DOHH2 (cell line): ENCODE measurements around the gene PTTG1.

Experiments used
- H3F3A ChIP-seq: fragments of 200-600 bp; sonication (generic), shearing (Covaris generic); 2 replicates; pipeline ENCODE4 v1.6.0; 2016; ENCODE audit warnings: antibody characterized with exemption, mild to moderate bottlenecking; ENCODE audit not compliant: control insufficient read depth, insufficient read depth
- H3K27ac ChIP-seq: fragments of 200-600 bp; sonication (generic); 2 replicates; pipeline ENCODE4 v1.5.1; 2014; ENCODE audit warnings: low read depth, mild to moderate bottlenecking, low read length, moderate library complexity
- H3K27me3 ChIP-seq: fragments of 200-600 bp; sonication (generic); 2 replicates; pipeline ENCODE4 v1.6.1; 2014; ENCODE audit warnings: mild to moderate bottlenecking, low read length, mixed read lengths; ENCODE audit not compliant: control insufficient read depth
- H3K36me3 ChIP-seq: fragments of 200-600 bp; sonication (generic); 2 replicates; pipeline ENCODE4 v1.6.1; 2014; ENCODE audit warnings: mild to moderate bottlenecking, low read length, moderate library complexity, mixed read lengths; ENCODE audit not compliant: control insufficient read depth
- H3K4me1 ChIP-seq: fragments of 200-600 bp; sonication (generic); 2 replicates; pipeline ENCODE4 v1.6.1; 2014; ENCODE audit warnings: mild to moderate bottlenecking, low read length, mixed read lengths; ENCODE audit not compliant: control insufficient read depth
- H3K4me2 ChIP-seq: fragments of 200-600 bp; sonication (generic); 2 replicates; pipeline ENCODE4 v1.6.0; 2014; ENCODE audit warnings: mild to moderate bottlenecking, low read length, moderate library complexity
- H3K4me3 ChIP-seq: fragments of 200-600 bp; sonication (generic); 2 replicates; pipeline ENCODE4 v1.5.1; 2014; ENCODE audit warnings: mild to moderate bottlenecking, low read length, mixed read lengths
- H3K79me2 ChIP-seq: fragments of 200-600 bp; sonication (generic); 2 replicates; pipeline ENCODE4 v1.6.1; 2014; ENCODE audit warnings: mild to moderate bottlenecking, low read length, mixed read lengths; ENCODE audit not compliant: control insufficient read depth
- H3K9me2 ChIP-seq: fragments of 200-600 bp; sonication (generic); replicated peaks from 2 replicates; pipeline ENCODE4 v1.6.1; 2014; ENCODE audit warnings: mild to moderate bottlenecking, low read length, mixed read lengths; ENCODE audit not compliant: control insufficient read depth
- H3K9me3 ChIP-seq: fragments of 200-600 bp; sonication (generic); 2 replicates; pipeline ENCODE4 v1.6.1; 2014; ENCODE audit warnings: antibody characterized with exemption, low read length, mixed read lengths; ENCODE audit not compliant: control insufficient read depth, insufficient read depth
- H4K20me1 ChIP-seq: fragments of 200-600 bp; sonication (generic); 2 replicates; pipeline ENCODE4 v1.6.0; 2014; ENCODE audit warnings: low read depth, mild to moderate bottlenecking, antibody characterized with exemption, low read length, moderate library complexity; ENCODE audit not compliant: control insufficient read depth, insufficient read depth
- CTCF ChIP-seq: fragments of 200-600 bp; sonication (generic); IDR thresholded peaks from one replicate; pipeline ENCODE4 v1.5.1; 2014; ENCODE audit warnings: antibody characterized with exemption, mild to moderate bottlenecking, low read depth, low read length; ENCODE audit not compliant: poor library complexity, severe bottlenecking
- EZH2phosphoT487 ChIP-seq: fragments of 200-600 bp; sonication (generic); IDR thresholded peaks from 2 replicates; pipeline ENCODE4 v1.6.1; 2017; ENCODE audit warnings: borderline replicate concordance, mild to moderate bottlenecking, antibody characterized with exemption, low read length, moderate library complexity, mixed read lengths

Gene PTTG1

DNA sequence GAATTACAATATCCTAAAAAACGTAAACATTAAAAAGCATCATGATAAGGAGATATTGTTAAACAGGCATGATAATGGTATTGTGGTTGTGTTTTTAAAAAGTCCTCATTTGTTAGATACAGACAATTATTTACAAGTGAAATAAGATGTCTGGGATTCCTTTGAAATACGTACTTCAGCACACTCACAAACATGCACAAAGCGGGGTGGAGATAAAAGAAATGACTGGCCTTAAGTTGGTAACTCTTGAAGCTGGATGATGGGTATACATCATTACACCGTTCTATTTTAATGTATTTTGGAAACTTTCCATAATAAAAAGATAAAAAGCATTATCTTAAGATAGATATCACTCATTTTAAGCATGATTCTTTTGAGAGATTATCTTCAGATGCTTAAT, 22.8 kb upstream of the PTTG1 start:
- no peaks in the 10 kb centered on the region for H3K9me2 ChIP-seq
- H4K20me1 ChIP-seq = no peaks in the 10 kb centered on the region
- no peaks in the 10 kb centered on the region for H3K9me3 ChIP-seq
- H3K36me3 ChIP-seq = peaks cover 37% of the 10 kb centered on the region
- peak overlapping the region; percentile 83 for H3K4me2 ChIP-seq
- no peak for TF ChIP-seq EZH2phosphoT487
- TF ChIP-seq CTCF = no peak
- 0 out of 2 replicates have a peak, but pooled peaks cover 11% of the 10 kb centered on the region for H3F3A ChIP-seq
- no peak overlapping the region for H3K27ac ChIP-seq
- H3K79me2 ChIP-seq = peaks cover 50% of the 10 kb centered on the region
- H3K27me3 ChIP-seq = no peaks in the 10 kb centered on the region
- H3K4me3 ChIP-seq = peak overlapping the region; percentile 79
- peaks cover 17% of the 10 kb centered on the region for H3K4me1 ChIP-seq

GRCh38 chr5:160399402-160400353, 22.0 kb upstream of the PTTG1 start, which contains the start of gene FAM200C:
Gene FAM200C (minus strand): TSS chr5:160400054. CDS start chr5:160395490, 4,564 bp downstream.
- Histone ChIP-seq H3K9me3 (no peaks in the 10 kb centered on the region), H3K4me1 (peaks cover 17% of the 10 kb centered on the region), H3K36me3 (peaks cover 45% of the 10 kb centered on the region), H3K79me2 (peaks cover 50% of the 10 kb centered on the region), H4K20me1 (no peaks in the 10 kb centered on the region), H3K27me3 (no peaks in the 10 kb centered on the region), H3K27ac (peak within 1 kb of the TSS; percentile 51), H3K4me2 (peak within 1 kb of the TSS; percentile 83), H3K4me3 (peak within 1 kb of the TSS; percentile 79), H3F3A (0 out of 2 replicates have a peak, but pooled peaks cover 11% of the 10 kb centered on the region), H3K9me2 (no peaks in the 10 kb centered on the region)
- TF ChIP-seq EZH2phosphoT487 (no peak), CTCF (no peak)

DNA sequence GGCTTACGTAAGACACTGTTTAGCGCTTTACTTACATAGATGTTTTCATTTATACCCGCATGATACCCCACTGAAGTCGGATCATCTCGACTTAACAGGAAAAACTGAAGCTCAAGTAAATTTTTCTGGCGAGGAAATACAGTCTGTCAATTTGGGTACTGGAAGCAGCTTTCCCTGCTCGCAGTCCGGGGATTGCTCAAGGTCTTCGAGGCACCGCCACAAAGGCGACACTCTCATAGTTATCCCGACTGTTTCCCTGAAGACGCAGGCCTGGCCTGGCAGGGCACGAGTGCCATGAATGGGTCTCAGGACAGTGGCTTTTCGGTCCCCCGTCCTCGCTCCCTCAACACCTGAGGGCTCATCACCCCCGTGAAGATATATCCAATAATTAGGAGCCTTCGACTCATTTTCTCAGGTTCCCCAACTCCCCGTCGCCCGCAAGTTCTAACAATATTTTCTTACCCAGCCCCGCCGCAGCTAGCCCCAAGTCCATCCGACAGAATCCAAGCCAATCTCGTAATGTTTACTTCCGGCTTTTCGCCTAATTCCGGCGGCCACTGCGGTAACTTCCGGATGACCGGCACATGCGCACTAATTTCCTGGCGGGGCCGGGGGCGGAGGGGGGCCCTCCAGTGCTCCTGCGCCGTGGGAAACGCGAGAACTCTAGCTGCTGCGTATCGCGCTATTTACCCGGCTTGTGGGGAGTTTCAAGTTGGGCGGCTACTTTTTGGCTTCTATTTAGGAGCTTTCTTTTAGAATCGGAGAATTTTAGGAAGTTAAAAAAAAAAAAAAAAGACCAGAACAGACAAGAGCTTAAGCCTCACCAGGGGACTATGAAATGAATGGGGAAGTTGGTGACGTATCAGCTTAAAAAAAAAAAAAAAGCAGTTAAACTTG, 2.8 kb upstream of the PTTG1 start, which contains the start of gene SLU7:
TSS of gene SLU7 (minus strand) at position 521 of the 897 bp plus-strand sequence. CDS start 3,787 bp downstream, outside the sequence.
- Histone ChIP-seq H3K4me1 (peaks cover 68% of the 10 kb centered on the region), H3K36me3 (peaks cover 44% of the 10 kb centered on the region), H3K79me2 (peaks cover 74% of the 10 kb centered on the region), H3K27ac (peak within 1 kb of the TSS; percentile 95), H3K9me3 (no peaks in the 10 kb centered on the region), H3F3A (peaks cover 20% of the 10 kb centered on the region), H3K4me2 (peak within 1 kb of the TSS; percentile 77), H3K9me2 (no peaks in the 10 kb centered on the region), H3K4me3 (peak within 1 kb of the TSS; percentile 93), H3K27me3 (no peaks in the 10 kb centered on the region), H4K20me1 (no peaks in the 10 kb centered on the region)
- TF ChIP-seq EZH2phosphoT487 (no peak), CTCF (no peak)
